Spinal cord (tissue), 10 donors: ENCODE results near the gene WWOX. TPM values are rescaled to one million over a fixed set of nuclear protein-coding genes. Genes with fewer than 3 reads are reported as not detected.

Experiments used
- DNase-seq, 6 donors: peaks; one replicate each; pipeline versions ENCODE4 v3.0.0 to v3.0.0-alpha.2; 2013 to 2015; ENCODE audit warnings: low spot score in 6 of 6, low read depth in 4 of 6
- H3K27ac ChIP-seq: one replicate; pipeline ENCODE4 v1.5.1; 2013; ENCODE audit warnings: low read depth, low read length, control low read depth
- H3K27me3 ChIP-seq: one replicate; pipeline ENCODE4 v1.6.1; 2013; ENCODE audit warnings: low read length; ENCODE audit not compliant: control insufficient read depth, insufficient read depth
- H3K36me3 ChIP-seq: one replicate; pipeline ENCODE4 v1.6.1; 2013; ENCODE audit warnings: low read length; ENCODE audit not compliant: control insufficient read depth, insufficient read depth
- H3K4me1 ChIP-seq: one replicate; pipeline ENCODE4 v1.6.1; 2013; ENCODE audit warnings: low read length; ENCODE audit not compliant: control insufficient read depth, insufficient read depth
- H3K4me3 ChIP-seq: one replicate; pipeline ENCODE4 v1.5.1; 2013; ENCODE audit warnings: low read depth, low read length, control low read depth
- H3K9me3 ChIP-seq: one replicate; pipeline ENCODE4 v1.6.1; 2013; ENCODE audit warnings: low read length; ENCODE audit not compliant: control insufficient read depth, insufficient read depth
- WGBS: methylation state at CpG from one replicate; pipeline ENCODE4 v1.1.5; 2013; ENCODE audit warnings: missing lambda C conversion rate; ENCODE audit not compliant: insufficient coverage; 5-methylcytosine and 5-hydroxymethylcytosine counted together
- polyA plus RNA-seq, 2 donors: library from polyadenylated mRNA; unstranded; fragments of 120-200 nt; gene quantifications; one replicate each; pipeline ENCODE4 v1.2.1, GENCODE V29; 2013; ENCODE audit not compliant: insufficient read length in 2 of 2
- total RNA-seq, 2 donors: library from RNA; depleted of rRNA in 1 of 2; stranded (reverse); fragments of 120-200 nt in 1 of 2; fragments of >200 nt in 1 of 2; gene quantifications; one replicate each; pipeline versions ENCODE4 v1.2.3 to v1.2.4, GENCODE V29; 2013 to 2014
- donor health status: healthy.

Gene WWOX
- total and polyA plus RNA-seq, 4 donors = 27.5 to 51.5 (median 32.5) TPM

GRCh38 chr16:78134944-78135619 lies 35.6 kb downstream of the WWOX start:
- H3K9me3 ChIP-seq = no peaks in the 10 kb centered on the region
- DNase-seq = no peak
- H3K27ac ChIP-seq = no peak overlapping the region
- no peaks in the 10 kb centered on the region for H3K27me3 ChIP-seq
- WGBS = 84% methylated on average over 6 of the region's 7 CpGs
- H3K4me1 ChIP-seq = no peaks in the 10 kb centered on the region
- no peaks in the 10 kb centered on the region for H3K36me3 ChIP-seq
- H3K4me3 ChIP-seq = no peak overlapping the region

- H3K36me3 ChIP-seq = no peaks in the 10 kb centered on the region
- WGBS = 98% methylated on average over 10 of the region's 11 CpGs
- H3K9me3 ChIP-seq = no peaks in the 10 kb centered on the region
- no peak overlapping the region for H3K4me3 ChIP-seq
- no peaks in the 10 kb centered on the region for H3K27me3 ChIP-seq
- no peaks in the 10 kb centered on the region for H3K4me1 ChIP-seq
- no peak for DNase-seq
- no peak overlapping the region for H3K27ac ChIP-seq
These were observed 37.7 kb downstream of the WWOX start for GRCh38 chr16:78137179-78137578.

DNA sequence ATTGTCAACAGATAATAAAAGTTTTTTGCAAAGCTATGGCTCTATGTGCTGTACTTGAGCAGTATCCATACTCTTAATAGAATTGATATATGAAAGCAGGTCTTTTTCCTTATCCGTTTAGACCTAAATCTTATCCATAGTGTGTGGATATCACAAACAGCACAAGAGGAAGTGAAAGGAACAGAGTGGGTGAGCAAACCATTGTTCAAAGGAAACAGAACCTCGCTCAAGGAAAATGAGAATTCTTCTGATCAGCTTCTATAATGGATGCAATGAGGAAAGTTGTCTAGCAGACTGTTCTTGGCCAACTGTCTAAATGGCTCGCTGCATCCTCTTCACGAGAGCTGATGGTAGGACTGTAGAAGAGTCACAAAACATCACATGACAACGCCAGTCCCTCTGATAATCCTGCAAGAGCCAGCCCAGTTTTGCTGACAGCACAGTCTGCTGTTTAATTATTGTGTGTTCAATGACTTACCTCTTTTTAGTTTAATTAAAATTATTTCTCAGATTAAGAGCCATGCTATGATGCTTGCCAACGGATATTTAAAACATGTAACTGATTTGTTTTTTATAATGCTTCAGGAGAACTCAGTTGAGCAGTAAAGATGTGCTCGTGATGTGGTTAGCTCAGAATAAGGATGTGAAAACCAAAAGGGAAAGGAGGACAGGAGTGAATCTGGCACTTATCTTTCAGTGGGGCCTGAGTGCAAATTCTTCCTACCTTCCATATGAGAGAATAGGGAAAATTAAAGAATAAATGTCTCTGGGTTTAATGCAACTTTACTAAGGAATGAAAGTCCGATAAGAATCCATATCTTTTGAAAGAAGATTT lies 38.5 kb downstream of the WWOX start:
- DNase-seq = no peak
- Histone ChIP-seq H3K4me1 (no peaks in the 10 kb centered on the region), H3K27me3 (no peaks in the 10 kb centered on the region), H3K9me3 (no peaks in the 10 kb centered on the region), H3K4me3 (no peak overlapping the region), H3K27ac (no peak overlapping the region), H3K36me3 (no peaks in the 10 kb centered on the region)
- 90% methylated on average over 5 of the region's 8 CpGs for WGBS

DNA sequence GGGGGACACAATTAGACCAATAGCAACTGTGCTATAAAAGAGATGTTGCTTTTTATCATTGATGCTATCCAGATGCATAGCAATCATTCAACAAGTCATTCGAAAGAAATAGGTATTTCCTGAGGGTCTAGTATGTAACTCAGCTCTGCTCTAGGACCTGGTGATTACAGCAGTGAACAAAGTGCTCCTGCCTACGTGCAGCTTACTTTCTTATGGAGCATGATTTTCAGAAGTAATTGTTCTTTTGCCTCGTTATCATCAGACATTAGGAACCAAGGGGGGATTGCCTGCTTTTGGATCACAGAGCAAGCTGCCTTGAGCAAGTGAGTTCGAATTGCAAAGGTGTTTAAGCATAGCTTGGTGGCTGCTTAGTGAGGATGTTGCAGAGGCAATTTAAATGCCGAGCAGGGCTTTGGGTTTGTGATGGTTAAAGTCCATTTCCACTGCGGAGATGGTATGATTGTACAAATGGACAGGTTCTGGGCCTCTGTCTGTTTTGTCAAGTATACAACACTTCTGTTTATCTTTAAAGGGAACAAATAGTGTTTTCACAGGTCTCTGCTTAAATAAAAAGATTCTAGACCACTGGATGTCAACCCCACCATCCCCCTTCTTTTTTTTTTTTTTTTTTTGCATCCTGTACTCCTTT lies 41.5 kb downstream of the WWOX start:
- Histone ChIP-seq H3K9me3 (no peaks in the 10 kb centered on the region), H3K36me3 (no peaks in the 10 kb centered on the region), H3K4me1 (no peaks in the 10 kb centered on the region), H3K4me3 (no peak overlapping the region), H3K27me3 (no peaks in the 10 kb centered on the region), H3K27ac (no peak overlapping the region)
- WGBS = 92% methylated on average over 5 of the region's 6 CpGs
- no peak for DNase-seq

GRCh38 chr16:78142788-78143187 lies 43.3 kb downstream of the WWOX start:
- no peaks in the 10 kb centered on the region for H3K4me1 ChIP-seq
- H3K4me3 ChIP-seq = no peak overlapping the region
- H3K27ac ChIP-seq = no peak overlapping the region
- no peaks in the 10 kb centered on the region for H3K27me3 ChIP-seq
- peak in 1 of 6 donors; percentile 78 for DNase-seq
- H3K36me3 ChIP-seq = no peaks in the 10 kb centered on the region
- no peaks in the 10 kb centered on the region for H3K9me3 ChIP-seq
- WGBS = no CpG with 5 or more reads among the region's 1 CpG

DNA sequence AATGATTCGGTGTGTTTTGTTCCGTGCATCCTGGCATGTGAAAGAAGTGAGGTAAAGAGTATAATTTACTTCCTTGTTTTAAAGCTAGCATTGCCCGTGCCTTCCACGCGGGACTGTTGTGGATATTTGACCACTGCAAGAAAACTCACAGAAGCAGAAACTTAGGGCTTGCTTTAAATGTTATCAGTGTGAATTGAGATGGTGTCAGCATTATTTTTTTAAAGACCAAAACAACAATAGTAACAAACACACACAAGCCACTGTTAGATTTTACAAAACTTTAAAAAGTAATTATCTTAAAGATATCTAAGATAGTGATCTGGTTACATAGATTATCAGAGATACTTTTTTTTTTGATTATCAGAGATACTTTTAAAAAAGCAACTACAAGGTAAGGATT lies 47.4 kb downstream of the WWOX start:
- Histone ChIP-seq H3K27me3 (no peaks in the 10 kb centered on the region), H3K4me1 (no peaks in the 10 kb centered on the region), H3K9me3 (no peaks in the 10 kb centered on the region), H3K4me3 (no peak overlapping the region), H3K36me3 (no peaks in the 10 kb centered on the region), H3K27ac (no peak overlapping the region)
- DNase-seq = no peak
- no CpG with 5 or more reads among the region's 5 CpGs for WGBS

- peak in 1 of 6 donors; percentile 46 for DNase-seq
- Histone ChIP-seq H3K27me3 (no peaks in the 10 kb centered on the region), H3K4me1 (no peaks in the 10 kb centered on the region), H3K9me3 (no peaks in the 10 kb centered on the region), H3K27ac (no peak overlapping the region), H3K36me3 (no peaks in the 10 kb centered on the region), H3K4me3 (no peak overlapping the region)
- 58% methylated on average over 3 of the region's 10 CpGs for WGBS
These were observed 48.5 kb downstream of the WWOX start for GRCh38 chr16:78147911-78148401.

- no peak overlapping the region for H3K27ac ChIP-seq
- H3K4me3 ChIP-seq = no peak overlapping the region
- no peaks in the 10 kb centered on the region for H3K36me3 ChIP-seq
- H3K9me3 ChIP-seq = no peaks in the 10 kb centered on the region
- H3K4me1 ChIP-seq = no peaks in the 10 kb centered on the region
- WGBS = no CpG with 5 or more reads among the region's 6 CpGs
- DNase-seq = no peak
- H3K27me3 ChIP-seq = no peaks in the 10 kb centered on the region
These were observed 50.8 kb downstream of the WWOX start for GRCh38 chr16:78150233-78150632.

DNA sequence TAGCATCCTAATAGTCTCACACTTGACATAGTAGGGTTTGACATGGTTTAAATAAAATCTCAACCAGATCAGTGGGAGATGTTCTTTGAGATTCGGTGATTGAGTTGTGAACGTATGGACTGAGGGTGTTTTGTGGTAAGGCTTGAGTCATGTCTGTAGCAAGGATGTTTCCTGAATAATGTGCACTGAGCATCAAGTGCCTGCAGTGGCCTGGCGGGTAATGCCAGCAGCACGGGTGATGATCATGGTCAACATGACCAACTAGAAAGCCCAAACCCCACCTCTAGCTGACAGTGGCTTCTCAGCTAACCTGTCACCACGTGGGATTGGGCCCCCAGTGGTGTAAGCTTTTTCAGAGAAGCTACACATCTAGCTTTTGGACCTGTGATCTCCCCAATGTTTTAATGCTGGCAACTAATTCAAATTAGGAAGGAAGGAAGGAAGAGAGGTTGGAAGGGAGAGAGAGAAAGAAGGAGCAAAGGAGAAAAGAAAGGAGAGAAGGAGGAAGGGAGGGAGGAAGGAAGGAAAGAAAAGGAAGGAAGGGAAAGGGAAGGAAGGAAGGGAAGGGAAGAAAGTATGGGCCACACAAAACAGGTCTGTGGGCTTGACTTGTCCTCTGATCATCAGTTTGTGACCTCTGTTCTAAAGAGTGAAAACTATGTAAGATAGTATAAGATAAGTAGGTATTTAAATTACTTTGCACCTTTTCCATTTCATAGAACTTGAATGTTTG lies 55.4 kb downstream of the WWOX start:
- Histone ChIP-seq H3K9me3 (peaks cover 3% of the 10 kb centered on the region), H3K36me3 (no peaks in the 10 kb centered on the region), H3K4me1 (peaks cover 8% of the 10 kb centered on the region), H3K27me3 (no peaks in the 10 kb centered on the region), H3K4me3 (no peak overlapping the region), H3K27ac (no peak overlapping the region)
- 64% methylated on average over 5 of the region's 5 CpGs for WGBS
- DNase-seq = no peak
